Fibroblast of lung (primary cell): Measurements from ENCODE around the gene SMYD5. TPM values are rescaled to one million over a fixed set of nuclear protein-coding genes. Genes with fewer than 3 reads are reported as not detected.

ENCODE experiments used
- DNase-seq, 2 donors: peaks; one replicate each; pipeline versions ENCODE4 v3.0.0 to v3.0.0-alpha.2; 2010; ENCODE audit warnings: low read depth in 2 of 2
- H2AFZ ChIP-seq: 2 replicates; pipeline ENCODE4 v1.5.1; 2012; ENCODE audit warnings: low read length, control low read depth, inconsistent platforms
- H3K27ac ChIP-seq: 2 replicates; pipeline ENCODE4 v1.5.1; 2011; ENCODE audit warnings: low read length, control low read depth; ENCODE audit not compliant: insufficient read depth
- H3K27me3 ChIP-seq: 2 replicates; pipeline ENCODE4 v1.5.1; 2011; ENCODE audit warnings: mild to moderate bottlenecking, low read length; ENCODE audit not compliant: control insufficient read depth, insufficient read depth
- H3K36me3 ChIP-seq: 2 replicates; pipeline ENCODE4 v1.5.1; 2011; ENCODE audit warnings: low read length; ENCODE audit not compliant: control insufficient read depth, insufficient read depth
- H3K4me1 ChIP-seq: 2 replicates; pipeline ENCODE4 v1.5.1; 2011; ENCODE audit warnings: low read length; ENCODE audit not compliant: control insufficient read depth, insufficient read depth; ENCODE audit errors: extremely low read depth
- H3K4me2 ChIP-seq: 2 replicates; pipeline ENCODE4 v1.5.1; 2011; ENCODE audit warnings: low read length, control low read depth; ENCODE audit not compliant: insufficient read depth; ENCODE audit errors: extremely low read depth
- H3K4me3 ChIP-seq, 4 experiments: fragments of 200-600 bp in 1 of 4; sonication (generic) in 1 of 4; replicated peaks in 1 of 4; 2 replicates each; pipeline ENCODE4 v1.5.1; 2011 to 2016; ENCODE audit warnings: low read length in 4 of 4, low read depth in 3 of 4, mild to moderate bottlenecking in 3 of 4, control low read depth in 2 of 4, inconsistent platforms in 1 of 4, mixed read lengths in 1 of 4; ENCODE audit not compliant: insufficient read depth in 1 of 4; ENCODE audit errors: control extremely low read depth in 1 of 4
- H3K79me2 ChIP-seq: 2 replicates; pipeline ENCODE4 v1.5.1; 2012; ENCODE audit warnings: mild to moderate bottlenecking, low read length, inconsistent platforms; ENCODE audit not compliant: control insufficient read depth, insufficient read depth
- H3K9ac ChIP-seq: 2 replicates; pipeline ENCODE4 v1.5.1; 2011; ENCODE audit warnings: mild to moderate bottlenecking, low read length, control low read depth; ENCODE audit not compliant: insufficient read depth
- H3K9me3 ChIP-seq: 2 replicates; pipeline ENCODE4 v1.5.1; 2012; ENCODE audit warnings: low read depth, low read length; ENCODE audit not compliant: control insufficient read depth, insufficient read depth
- H4K20me1 ChIP-seq: 2 replicates; pipeline ENCODE4 v1.5.1; 2011; ENCODE audit warnings: low read length; ENCODE audit not compliant: control insufficient read depth, insufficient read depth; ENCODE audit errors: extremely low read depth
- EZH2 ChIP-seq: IDR thresholded peaks from 2 replicates; pipeline ENCODE4 v1.5.1; 2012; ENCODE audit warnings: low read length, control low read depth, mild to moderate bottlenecking; ENCODE audit errors: missing control alignments
- polyA plus RNA-seq, 2 donors: library from polyadenylated mRNA; depleted of rRNA in 1 of 2; stranded (reverse) in 1 of 2; unstranded in 1 of 2; fragments of >200 nt; gene quantifications; 2 replicates each; pipeline ENCODE4 v1.2.1, GENCODE V29; 2011 to 2012; ENCODE audit warnings: missing spikeins in 1 of 2
- total RNA-seq: library from RNA; depleted of rRNA; stranded (reverse); fragments of >200 nt; gene quantifications from 2 replicates; pipeline ENCODE4 v1.2.1, GENCODE V29; 2014
- TF ChIP-seq, protein P1 (sequence below), 2 donors: IDR thresholded peaks in 1 of 2; conservative IDR thresholded peaks in 1 of 2; 1 replicate in 1 of 2; 2 replicates in 1 of 2; pipeline ENCODE4 v1.5.1; 2011 to 2012; ENCODE audit warnings: low read length in 2 of 2, control low read depth in 1 of 2, inconsistent platforms in 1 of 2, low read depth in 1 of 2, mild to moderate bottlenecking in 1 of 2

Gene SMYD5
- total and polyA plus RNA-seq, 2 donors (not counting 1 experiment from before 2014, with no cell fraction given) = 16.9 to 19.0 TPM

DNA sequence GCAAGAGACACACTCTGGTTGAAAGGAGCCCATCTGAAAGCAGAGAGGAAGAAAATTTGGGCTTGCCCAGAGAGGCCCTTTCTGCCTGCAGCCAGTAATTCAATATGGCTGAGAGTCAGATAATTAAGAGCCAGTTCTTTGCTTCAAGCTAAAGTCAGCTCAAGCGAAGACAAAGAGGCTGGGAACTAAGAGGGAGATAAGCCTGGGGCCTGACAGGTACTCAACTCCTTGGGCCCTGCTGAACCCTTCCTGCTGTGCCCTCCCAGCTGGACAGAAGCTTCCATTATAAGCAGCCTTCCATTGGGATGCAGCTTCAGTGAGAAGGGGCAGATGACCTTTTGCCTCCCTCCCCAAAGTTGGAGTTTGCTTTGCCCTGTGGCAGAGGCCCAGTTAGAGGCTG lies 58.2 kb downstream of the SMYD5 start:
- DNase-seq = no peak
- Histone ChIP-seq H2AFZ (no peak overlapping the region), H3K79me2 (no peaks in the 10 kb centered on the region), H4K20me1 (no peaks in the 10 kb centered on the region), H3K9ac (no peak overlapping the region), H3K4me3 (no peak overlapping the region), H3K4me1 (no peaks in the 10 kb centered on the region), H3K36me3 (no peaks in the 10 kb centered on the region), H3K27ac (no peak overlapping the region), H3K4me2 (no peak overlapping the region), H3K9me3 (no peaks in the 10 kb centered on the region), H3K27me3 (peaks cover 37% of the 10 kb centered on the region)
- TF ChIP-seq, protein P1, sequence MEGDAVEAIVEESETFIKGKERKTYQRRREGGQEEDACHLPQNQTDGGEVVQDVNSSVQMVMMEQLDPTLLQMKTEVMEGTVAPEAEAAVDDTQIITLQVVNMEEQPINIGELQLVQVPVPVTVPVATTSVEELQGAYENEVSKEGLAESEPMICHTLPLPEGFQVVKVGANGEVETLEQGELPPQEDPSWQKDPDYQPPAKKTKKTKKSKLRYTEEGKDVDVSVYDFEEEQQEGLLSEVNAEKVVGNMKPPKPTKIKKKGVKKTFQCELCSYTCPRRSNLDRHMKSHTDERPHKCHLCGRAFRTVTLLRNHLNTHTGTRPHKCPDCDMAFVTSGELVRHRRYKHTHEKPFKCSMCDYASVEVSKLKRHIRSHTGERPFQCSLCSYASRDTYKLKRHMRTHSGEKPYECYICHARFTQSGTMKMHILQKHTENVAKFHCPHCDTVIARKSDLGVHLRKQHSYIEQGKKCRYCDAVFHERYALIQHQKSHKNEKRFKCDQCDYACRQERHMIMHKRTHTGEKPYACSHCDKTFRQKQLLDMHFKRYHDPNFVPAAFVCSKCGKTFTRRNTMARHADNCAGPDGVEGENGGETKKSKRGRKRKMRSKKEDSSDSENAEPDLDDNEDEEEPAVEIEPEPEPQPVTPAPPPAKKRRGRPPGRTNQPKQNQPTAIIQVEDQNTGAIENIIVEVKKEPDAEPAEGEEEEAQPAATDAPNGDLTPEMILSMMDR (conservative IDR thresholded peaks at IDR 0.05 in 1 of 2, IDR thresholded peaks at IDR 0.05 in 1 of 2; ENCODE audit: low read depth in 1 of 2, low read length in 2 of 2) = no peak
- no peak for TF ChIP-seq EZH2

Other genes with a start within 250 kb of the SMYD5 start
- gene SFXN5, start 142.5 kb upstream of the SMYD5 start, total RNA-seq = 10.0 and 13.9 TPM in 2 replicates
- gene SFXN5, start 142.5 kb upstream of the SMYD5 start, polyA plus RNA-seq = 5.8 and 11.0 TPM in 2 replicates
- gene RAB11FIP5, start 101.3 kb upstream of the SMYD5 start, total RNA-seq = 22.3 and 35.0 TPM in 2 replicates
- gene RAB11FIP5, start 101.3 kb upstream of the SMYD5 start, polyA plus RNA-seq = 27.7 TPM in 2 replicates
- not detected in 2 replicates for gene NOTO, start 11.7 kb upstream of the SMYD5 start, total RNA-seq
- not detected in 2 replicates for gene NOTO, start 11.7 kb upstream of the SMYD5 start, polyA plus RNA-seq
- gene PRADC1, start 19.0 kb downstream of the SMYD5 start, total RNA-seq = 6.7 and 11.7 TPM in 2 replicates
- 12.3 and 17.6 TPM in 2 replicates for gene PRADC1, start 19.0 kb downstream of the SMYD5 start, polyA plus RNA-seq
- 262 and 299 TPM in 2 replicates for gene CCT7, start 20.1 kb downstream of the SMYD5 start, total RNA-seq
- gene CCT7, start 20.1 kb downstream of the SMYD5 start, polyA plus RNA-seq = 233 and 319 TPM in 2 replicates
- 0.77 and 1.2 TPM in 2 replicates for gene FBXO41, start 70.2 kb downstream of the SMYD5 start, total RNA-seq
- 0.38 and 0.51 TPM in 2 replicates for gene FBXO41, start 70.2 kb downstream of the SMYD5 start, polyA plus RNA-seq
- gene EGR4, start 79.3 kb downstream of the SMYD5 start, total RNA-seq = under 0.01 TPM in 1 of 2 replicates, not detected in the other
- gene EGR4, start 79.3 kb downstream of the SMYD5 start, polyA plus RNA-seq = not detected in 2 replicates
- 12.3 and 13.4 TPM in 2 replicates for gene ALMS1, start 171.6 kb downstream of the SMYD5 start, total RNA-seq
- 6.8 and 7.5 TPM in 2 replicates for gene ALMS1, start 171.6 kb downstream of the SMYD5 start, polyA plus RNA-seq